Amniotic stem cell (primary cell): ENCODE data around the gene ARHGEF6.
"Not testable (repeated sequence)": the region's sequence is repeated elsewhere in the genome, so short reads cannot be mapped to it uniquely, and the experiment has no call there.

ENCODE experiments used
- DNase-seq: peaks from one replicate; lab custom pipeline; 2025; lab: John Stamatoyannopoulos, UW

ARHGEF6 gene

GRCh38 chrX:136780763-136781162 lies at the start of gene ARHGEF6:
TSS of gene ARHGEF6 (minus strand) at chrX:136780932. CDS start at chrX:136780882, 50 bp downstream.
- no peak for DNase-seq

GRCh38 chrX:136829413-136829812 lies 48.7 kb upstream of the ARHGEF6 start:
- DNase-seq, result no peak

GRCh38 chrX:136828830-136829229 lies 48.1 kb upstream of the ARHGEF6 start:
- no peak for DNase-seq

GRCh38 chrX:136827026-136827425 lies 46.3 kb upstream of the ARHGEF6 start:
- DNase-seq, result no peak

- DNase-seq, result no peak
Observed at GRCh38 chrX:136825771-136826170, 45.0 kb upstream of the ARHGEF6 start.

GRCh38 chrX:136823175-136823574 lies 42.4 kb upstream of the ARHGEF6 start:
- DNase-seq, result no peak

- no peak for DNase-seq
Observed at GRCh38 chrX:136822337-136823095, 41.8 kb upstream of the ARHGEF6 start.

GRCh38 chrX:136819756-136820155 lies 39.0 kb upstream of the ARHGEF6 start:
- DNase-seq, result not testable (repeated sequence)

- DNase-seq, result no peak
Observed at GRCh38 chrX:136819031-136819703, 38.4 kb upstream of the ARHGEF6 start.

GRCh38 chrX:136816975-136817374 lies 36.2 kb upstream of the ARHGEF6 start:
- DNase-seq, result no peak

GRCh38 chrX:136814847-136815750 lies 34.4 kb upstream of the ARHGEF6 start:
- DNase-seq, result no peak

GRCh38 chrX:136812286-136812685 lies 31.6 kb upstream of the ARHGEF6 start:
- no peak for DNase-seq

- no peak for DNase-seq
Observed at GRCh38 chrX:136810493-136810892, 29.8 kb upstream of the ARHGEF6 start.

GRCh38 chrX:136806891-136807410 lies 26.2 kb upstream of the ARHGEF6 start:
- DNase-seq, result no peak

- DNase-seq, result no peak
Observed at GRCh38 chrX:136802515-136802914, 21.8 kb upstream of the ARHGEF6 start.

- no peak for DNase-seq
Observed at GRCh38 chrX:136797787-136798186, 17.1 kb upstream of the ARHGEF6 start.

- DNase-seq, result not testable (repeated sequence)
Observed at GRCh38 chrX:136795132-136795531, 14.4 kb upstream of the ARHGEF6 start.

GRCh38 chrX:136794660-136795059 lies 13.9 kb upstream of the ARHGEF6 start:
- not testable (repeated sequence) for DNase-seq

GRCh38 chrX:136794080-136794479 lies 13.3 kb upstream of the ARHGEF6 start:
- DNase-seq, result no peak

GRCh38 chrX:136789856-136790255 lies 9.1 kb upstream of the ARHGEF6 start:
- DNase-seq, result no peak

- no peak for DNase-seq
Observed at GRCh38 chrX:136784231-136784630, 3.5 kb upstream of the ARHGEF6 start.

GRCh38 chrX:136783159-136783558 lies 2.4 kb upstream of the ARHGEF6 start:
- no peak for DNase-seq
